GM06990 (cell line): ENCODE measurements around the gene MTERF2.
A peak's percentile ranks its signal among the peaks of the same experiment; 100 is the strongest.

Experiments used
- DNase-seq: peaks from one replicate; pipeline ENCODE4 v3.0.0-alpha.2; 2011; ENCODE audit not compliant: insufficient read length; ENCODE audit errors: extremely low read depth
- H3K27me3 ChIP-seq: replicated peaks from 2 replicates; pipeline ENCODE4 v1.6.0; 2011; ENCODE audit warnings: low read length; ENCODE audit not compliant: control insufficient read depth, insufficient read depth
- H3K36me3 ChIP-seq: 2 replicates; pipeline ENCODE4 v1.5.1; 2011; ENCODE audit warnings: low read length; ENCODE audit not compliant: control insufficient read depth, insufficient read depth
- H3K4me3 ChIP-seq: replicated peaks from 2 replicates; pipeline ENCODE4 v1.5.1; 2011; ENCODE audit warnings: low read depth, mild to moderate bottlenecking, control low read depth, low read length
- CTCF ChIP-seq: IDR thresholded peaks from 2 replicates; pipeline ENCODE4 v1.5.1; 2011; ENCODE audit warnings: low read length, control low read depth, mild to moderate bottlenecking, inconsistent platforms; ENCODE audit not compliant: insufficient read depth, poor library complexity, severe bottlenecking

Gene MTERF2

GRCh38 chr12:106973545-106973944 is 13.4 kb downstream of the MTERF2 start:
- no peak overlapping the region for H3K4me3 ChIP-seq
- no peak for TF ChIP-seq CTCF
- no peak for DNase-seq
- H3K27me3 ChIP-seq, result no peaks in the 10 kb centered on the region
- H3K36me3 ChIP-seq, result peaks cover 4% of the 10 kb centered on the region

GRCh38 chr12:106971065-106971464 is 15.9 kb downstream of the MTERF2 start:
- no peak for DNase-seq
- TF ChIP-seq CTCF, result no peak
- Histone ChIP-seq H3K27me3 (no peaks in the 10 kb centered on the region), H3K4me3 (no peak overlapping the region), H3K36me3 (peaks cover 4% of the 10 kb centered on the region)

GRCh38 chr12:106964526-106964925 is 22.4 kb downstream of the MTERF2 start:
- H3K27me3 ChIP-seq, result no peaks in the 10 kb centered on the region
- TF ChIP-seq CTCF, result no peak
- H3K4me3 ChIP-seq, result no peak overlapping the region
- no peak for DNase-seq
- peaks cover 6% of the 10 kb centered on the region; the same call in 1 of the 2 replicates for H3K36me3 ChIP-seq

GRCh38 chr12:106962286-106962685 is 24.7 kb downstream of the MTERF2 start:
- no peak for DNase-seq
- H3K27me3 ChIP-seq, result no peaks in the 10 kb centered on the region
- TF ChIP-seq CTCF, result no peak
- H3K4me3 ChIP-seq, result no peak overlapping the region
- peaks cover 6% of the 10 kb centered on the region for H3K36me3 ChIP-seq

- DNase-seq, result no peak
- no peaks in the 10 kb centered on the region for H3K27me3 ChIP-seq
- no peak overlapping the region for H3K4me3 ChIP-seq
- H3K36me3 ChIP-seq, result peaks cover 6% of the 10 kb centered on the region
- TF ChIP-seq CTCF, result no peak
These were observed 26.5 kb downstream of the MTERF2 start for GRCh38 chr12:106960443-106960842.

- Histone ChIP-seq H3K27me3 (no peaks in the 10 kb centered on the region), H3K4me3 (peak overlapping the region; percentile 98), H3K36me3 (peaks cover 3% of the 10 kb centered on the region; the same call in 1 of the 2 replicates)
- no peak for TF ChIP-seq CTCF
- no peak for DNase-seq
These were observed 29.4 kb downstream of the MTERF2 start for GRCh38 chr12:106957583-106957982.
